Measurements from ENCODE around the gene STX8.

- TF ChIP-seq RAD21 (IDR thresholded peaks at IDR 0.05) (no peak), CTCF (IDR thresholded peaks at IDR 0.05; ENCODE audit: low read depth, low read length, missing input control) (no peak), MAX (IDR thresholded peaks at IDR 0.05) (no peak), EGR1 (IDR thresholded peaks at IDR 0.05; ENCODE audit: low read depth in 2 of 2) (no peak), HNF4A (conservative IDR thresholded peaks at IDR 0.05) (no peak), TAF1 (conservative IDR thresholded peaks at IDR 0.05) (no peak), YY1 (IDR thresholded peaks at IDR 0.05) (no peak), RXRA (IDR thresholded peaks at IDR 0.05) (no peak), NR2F2 (IDR thresholded peaks at IDR 0.05) (no peak), JUND (IDR thresholded peaks at IDR 0.05) (no peak), REST (IDR thresholded peaks at IDR 0.05) (no peak), GABPA (IDR thresholded peaks at IDR 0.05 in 1 of 2, conservative IDR thresholded peaks at IDR 0.05 in 1 of 2) (no peak)
Measured at GRCh38 chr17:9233271-9233599, 342.4 kb downstream of the STX8 start.

Measured in liver (tissue), 3 donors.